NCI-H460 (cell line): ENCODE results near the gene ABRAXAS1. TPM values are rescaled to one million over a fixed set of nuclear protein-coding genes. Genes with fewer than 3 reads are reported as not detected.
"Not testable (repeated sequence)": the region's sequence is repeated elsewhere in the genome, so short reads cannot be mapped to it uniquely, and the experiment has no call there.

Experiments
- DNase-seq: peaks from one replicate; pipeline ENCODE4 v3.0.0-alpha.2; 2016; ENCODE audit warnings: low read depth; ENCODE audit errors: extremely low read depth
- polyA plus RNA-seq: library from polyadenylated mRNA; depleted of rRNA; stranded (reverse); fragments of >200 nt; gene quantifications from 2 replicates; pipeline ENCODE4 v1.2.3, GENCODE V29; 2014; cell fraction: nucleus; rRNA removed
- total RNA-seq: library from RNA; depleted of rRNA; stranded (reverse); fragments of >200 nt; shearing (Covaris generic); gene quantifications from 2 replicates; pipeline ENCODE4 v1.2.3, GENCODE V29; 2014; rRNA removed

ABRAXAS1 gene
- total RNA-seq: 21.2 and 32.5 TPM in 2 replicates
- polyA plus RNA-seq: 10.6 and 21.3 TPM in 2 replicates

GRCh38 chr4:83484500-83485461, at the start of gene ABRAXAS1:
ABRAXAS1 (minus strand) TSS chr4:83485100; CDS start chr4:83485072, 28 bp downstream.
- DNase-seq: peak; percentile 87

GRCh38 chr4:83527671-83528070, 42.8 kb upstream of the ABRAXAS1 start:
- no peak for DNase-seq

GRCh38 chr4:83522239-83522638, 37.3 kb upstream of the ABRAXAS1 start:
- no peak for DNase-seq

GRCh38 chr4:83516042-83516772, 31.3 kb upstream of the ABRAXAS1 start:
- DNase-seq: no peak

- no peak for DNase-seq
These were observed 25.5 kb upstream of the ABRAXAS1 start for GRCh38 chr4:83510442-83510841.

GRCh38 chr4:83509156-83509585, 24.3 kb upstream of the ABRAXAS1 start:
- DNase-seq: peak; percentile 62

- DNase-seq: no peak
These were observed 20.1 kb upstream of the ABRAXAS1 start for GRCh38 chr4:83504996-83505395.

- DNase-seq: no peak
These were observed 19.6 kb upstream of the ABRAXAS1 start for GRCh38 chr4:83504503-83504902.

GRCh38 chr4:83503974-83504373, 19.1 kb upstream of the ABRAXAS1 start:
- DNase-seq: no peak

- DNase-seq: not testable (repeated sequence)
These were observed 16.8 kb upstream of the ABRAXAS1 start for GRCh38 chr4:83501671-83502070.

GRCh38 chr4:83498187-83498586, 13.3 kb upstream of the ABRAXAS1 start:
- no peak for DNase-seq

GRCh38 chr4:83496085-83496917, 11.4 kb upstream of the ABRAXAS1 start:
- not testable (repeated sequence) for DNase-seq

- peak; percentile 15 for DNase-seq
These were observed 6.1 kb upstream of the ABRAXAS1 start for GRCh38 chr4:83490876-83491450.

GRCh38 chr4:83489711-83490326, 4.9 kb upstream of the ABRAXAS1 start:
- DNase-seq: no peak

GRCh38 chr4:83486457-83487129, 1.7 kb upstream of the ABRAXAS1 start:
- no peak for DNase-seq

- no peak for DNase-seq
These were observed 10.9 kb downstream of the ABRAXAS1 start for GRCh38 chr4:83473966-83474365.

- DNase-seq: no peak
These were observed 11.5 kb downstream of the ABRAXAS1 start for GRCh38 chr4:83473423-83473822.

- no peak for DNase-seq
These were observed 28.8 kb downstream of the ABRAXAS1 start for GRCh38 chr4:83456184-83456501.
